Prostate gland (tissue), 2 donors: ENCODE data around the gene NXPH4. TPM values are rescaled to one million over a fixed set of nuclear protein-coding genes. Genes with fewer than 3 reads are reported as not detected.

Experiments used
- DNase-seq: peaks from one replicate; pipeline ENCODE4 v3.0.0-alpha.2; 2019; ENCODE audit warnings: low spot score
- H3K27ac ChIP-seq, 2 donors: fragments of 200-600 bp; sonication (generic); 2 replicates each; pipeline ENCODE4 v1.5.1; 2017 to 2019
- H3K27me3 ChIP-seq: fragments of 200-600 bp; sonication (generic); replicated peaks from 2 replicates; pipeline ENCODE4 v1.5.1; 2019; ENCODE audit not compliant: insufficient read depth
- H3K36me3 ChIP-seq, 2 donors: fragments of 200-600 bp; sonication (generic); 1 replicate in 1 of 2; 2 replicates in 1 of 2; pipeline versions ENCODE4 v1.5.1 to v1.8.1; 2017 to 2019
- H3K4me1 ChIP-seq: fragments of 200-600 bp; sonication (generic); replicated peaks from 2 replicates; pipeline ENCODE4 v1.5.1; 2019
- H3K4me3 ChIP-seq, 2 donors: fragments of 200-600 bp; sonication (generic); 2 replicates each; pipeline ENCODE4 v1.5.1; 2017 to 2019
- H3K9me3 ChIP-seq: fragments of 200-600 bp; sonication (generic); 2 replicates; pipeline ENCODE4 v1.5.1; 2017
- POLR2A ChIP-seq: fragments of 450-650 bp; IDR thresholded peaks from one replicate; pipeline ENCODE4 v1.6.1; 2016; ENCODE audit warnings: antibody characterized with exemption, mild to moderate bottlenecking
- POLR2AphosphoS5 ChIP-seq: sonication (generic); formaldehyde crosslinking; IDR thresholded peaks from one replicate; pipeline ENCODE4 v1.6.1; 2017; ENCODE audit warnings: antibody characterized with exemption
- WGBS: methylation state at CpG from one replicate; pipeline ENCODE4 v1.1.5; 2018; 5-methylcytosine and 5-hydroxymethylcytosine counted together
- intact Hi-C: fragments of 100-400 bp; cut with DNase I; formaldehyde crosslinking; loops from one replicate; pipeline ENCODE4 v1.14.2; 2022
- total RNA-seq, 2 donors: library from RNA; depleted of rRNA; stranded (reverse); fragments of >200 nt; gene quantifications; one replicate each; pipeline ENCODE4 v1.1.0, GENCODE V29; 2016
- TF ChIP-seq, protein P1 (sequence below), 4 experiments: fragments of 200-600 bp in 2 of 4; fragments of 450-650 bp in 2 of 4; sonication (generic) in 2 of 4; IDR thresholded peaks; 1 replicate in 3 of 4; 2 replicates in 1 of 4; pipeline ENCODE4 v1.5.1; 2016 to 2019; ENCODE audit warnings: antibody characterized with exemption in 4 of 4, mild to moderate bottlenecking in 2 of 4, moderate library complexity in 2 of 4

NXPH4 gene
- total RNA-seq, 2 donors from 2014 or later: 10.2 to 18.1 TPM

DNA sequence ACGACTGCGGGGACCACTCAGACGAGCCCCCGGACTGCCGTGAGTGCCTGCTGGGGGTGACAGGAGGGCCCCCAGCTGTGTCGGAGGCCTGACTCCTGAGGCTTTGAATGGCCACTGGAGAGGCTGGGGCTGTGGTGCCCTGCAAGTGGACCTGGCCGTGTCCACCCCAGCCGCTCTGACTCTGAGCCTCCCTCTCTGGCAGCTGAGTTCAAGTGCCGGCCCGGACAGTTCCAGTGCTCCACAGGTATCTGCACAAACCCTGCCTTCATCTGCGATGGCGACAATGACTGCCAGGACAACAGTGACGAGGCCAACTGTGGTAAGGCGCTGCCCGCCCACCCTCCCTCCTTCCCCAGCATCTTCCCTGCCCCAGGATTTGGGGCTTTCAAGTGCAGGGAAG lies 16.1 kb upstream of the NXPH4 start:
- intact Hi-C loops: no loop called here
- Histone ChIP-seq H3K27me3 (no peaks in the 10 kb centered on the region), H3K4me3 (no peak overlapping the region), H3K4me1 (no peaks in the 10 kb centered on the region), H3K36me3 (peaks cover 13 to 27% of the 10 kb centered on the region in 2 donors), H3K9me3 (no peaks in the 10 kb centered on the region), H3K27ac (no peak overlapping the region)
- 89% methylated on average over 13 of the region's 15 CpGs for WGBS
- no peak for DNase-seq
- no peak for TF ChIP-seq POLR2AphosphoS5
- TF ChIP-seq POLR2A: no peak
- TF ChIP-seq, protein P1, sequence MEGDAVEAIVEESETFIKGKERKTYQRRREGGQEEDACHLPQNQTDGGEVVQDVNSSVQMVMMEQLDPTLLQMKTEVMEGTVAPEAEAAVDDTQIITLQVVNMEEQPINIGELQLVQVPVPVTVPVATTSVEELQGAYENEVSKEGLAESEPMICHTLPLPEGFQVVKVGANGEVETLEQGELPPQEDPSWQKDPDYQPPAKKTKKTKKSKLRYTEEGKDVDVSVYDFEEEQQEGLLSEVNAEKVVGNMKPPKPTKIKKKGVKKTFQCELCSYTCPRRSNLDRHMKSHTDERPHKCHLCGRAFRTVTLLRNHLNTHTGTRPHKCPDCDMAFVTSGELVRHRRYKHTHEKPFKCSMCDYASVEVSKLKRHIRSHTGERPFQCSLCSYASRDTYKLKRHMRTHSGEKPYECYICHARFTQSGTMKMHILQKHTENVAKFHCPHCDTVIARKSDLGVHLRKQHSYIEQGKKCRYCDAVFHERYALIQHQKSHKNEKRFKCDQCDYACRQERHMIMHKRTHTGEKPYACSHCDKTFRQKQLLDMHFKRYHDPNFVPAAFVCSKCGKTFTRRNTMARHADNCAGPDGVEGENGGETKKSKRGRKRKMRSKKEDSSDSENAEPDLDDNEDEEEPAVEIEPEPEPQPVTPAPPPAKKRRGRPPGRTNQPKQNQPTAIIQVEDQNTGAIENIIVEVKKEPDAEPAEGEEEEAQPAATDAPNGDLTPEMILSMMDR (IDR thresholded peaks at IDR 0.05): no peak

DNA sequence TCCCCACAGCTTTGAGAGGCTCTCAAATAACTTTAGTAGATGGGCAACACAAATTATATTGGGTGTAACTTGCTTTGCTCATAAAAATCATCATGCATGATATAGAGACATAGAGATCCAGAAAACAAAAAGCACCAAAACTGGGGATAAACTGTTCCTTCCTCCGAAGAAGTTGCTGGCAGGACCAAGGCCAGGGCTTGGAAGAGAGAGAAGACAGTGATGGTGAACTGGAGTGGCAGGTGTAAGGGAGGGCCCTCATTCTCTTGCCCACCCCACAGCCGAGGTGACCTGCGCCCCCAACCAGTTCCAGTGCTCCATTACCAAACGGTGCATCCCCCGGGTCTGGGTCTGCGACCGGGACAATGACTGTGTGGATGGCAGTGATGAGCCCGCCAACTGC lies 15.4 kb upstream of the NXPH4 start:
- DNase-seq: no peak
- intact Hi-C loops: no loop called here
- TF ChIP-seq, protein P1 (IDR thresholded peaks at IDR 0.05): no peak
- TF ChIP-seq POLR2AphosphoS5 (no peak), POLR2A (no peak)
- Histone ChIP-seq H3K4me1 (no peaks in the 10 kb centered on the region), H3K27ac (no peak overlapping the region), H3K27me3 (no peaks in the 10 kb centered on the region), H3K9me3 (no peaks in the 10 kb centered on the region), H3K4me3 (no peak overlapping the region), H3K36me3 (peaks cover 17 to 31% of the 10 kb centered on the region in 2 donors)
- 78% methylated on average over 8 of the region's 8 CpGs for WGBS

GRCh38 chr12:57201631-57202030 lies 15.0 kb upstream of the NXPH4 start:
- no peaks in the 10 kb centered on the region for H3K9me3 ChIP-seq
- no peak overlapping the region for H3K27ac ChIP-seq
- 90% methylated on average over 16 of the region's 16 CpGs for WGBS
- DNase-seq: no peak
- H3K36me3 ChIP-seq: peaks cover 17 to 29% of the 10 kb centered on the region in 2 donors
- TF ChIP-seq POLR2AphosphoS5 (no peak), POLR2A (no peak)
- TF ChIP-seq, protein P1 (IDR thresholded peaks at IDR 0.05): no peak
- no peaks in the 10 kb centered on the region for H3K4me1 ChIP-seq
- H3K27me3 ChIP-seq: no peaks in the 10 kb centered on the region
- no peak overlapping the region for H3K4me3 ChIP-seq
- intact Hi-C loops: no loop called here

- H3K27ac ChIP-seq: no peak overlapping the region
- intact Hi-C loops: no loop called here
- no peaks in the 10 kb centered on the region for H3K27me3 ChIP-seq
- no peak overlapping the region for H3K4me3 ChIP-seq
- DNase-seq: no peak
- no peaks in the 10 kb centered on the region for H3K9me3 ChIP-seq
- H3K4me1 ChIP-seq: no peaks in the 10 kb centered on the region
- 89% methylated on average over 19 of the region's 19 CpGs for WGBS
- H3K36me3 ChIP-seq: peaks cover 17 to 23% of the 10 kb centered on the region in 2 donors
- TF ChIP-seq POLR2AphosphoS5 (no peak), POLR2A (no peak)
- TF ChIP-seq, protein P1 (IDR thresholded peaks at IDR 0.05): no peak
These were observed 14.3 kb upstream of the NXPH4 start for GRCh38 chr12:57202321-57202720.

GRCh38 chr12:57203201-57203600 lies 13.4 kb upstream of the NXPH4 start:
- TF ChIP-seq, protein P1 (IDR thresholded peaks at IDR 0.05): no peak
- no peak for TF ChIP-seq POLR2A
- TF ChIP-seq POLR2AphosphoS5: no peak
- no peak for DNase-seq
- WGBS: 95% methylated on average over 28 of the region's 28 CpGs
- no peak overlapping the region for H3K27ac ChIP-seq
- H3K9me3 ChIP-seq: no peaks in the 10 kb centered on the region
- no peaks in the 10 kb centered on the region for H3K27me3 ChIP-seq
- intact Hi-C loops: no loop called here
- H3K4me3 ChIP-seq: no peak overlapping the region
- peaks cover 17 to 23% of the 10 kb centered on the region in 2 donors for H3K36me3 ChIP-seq
- H3K4me1 ChIP-seq: no peaks in the 10 kb centered on the region
